ENCODE measurements around the gene ZNF345. TPM values are rescaled to one million over a fixed set of nuclear protein-coding genes. Genes with fewer than 3 reads are reported as not detected.

ZNF345 gene
- total and polyA plus RNA-seq, 2 donors (not counting 3 experiments of a cell fraction or from before 2014, with no cell fraction given): 2.2 to 3.8 TPM

DNA sequence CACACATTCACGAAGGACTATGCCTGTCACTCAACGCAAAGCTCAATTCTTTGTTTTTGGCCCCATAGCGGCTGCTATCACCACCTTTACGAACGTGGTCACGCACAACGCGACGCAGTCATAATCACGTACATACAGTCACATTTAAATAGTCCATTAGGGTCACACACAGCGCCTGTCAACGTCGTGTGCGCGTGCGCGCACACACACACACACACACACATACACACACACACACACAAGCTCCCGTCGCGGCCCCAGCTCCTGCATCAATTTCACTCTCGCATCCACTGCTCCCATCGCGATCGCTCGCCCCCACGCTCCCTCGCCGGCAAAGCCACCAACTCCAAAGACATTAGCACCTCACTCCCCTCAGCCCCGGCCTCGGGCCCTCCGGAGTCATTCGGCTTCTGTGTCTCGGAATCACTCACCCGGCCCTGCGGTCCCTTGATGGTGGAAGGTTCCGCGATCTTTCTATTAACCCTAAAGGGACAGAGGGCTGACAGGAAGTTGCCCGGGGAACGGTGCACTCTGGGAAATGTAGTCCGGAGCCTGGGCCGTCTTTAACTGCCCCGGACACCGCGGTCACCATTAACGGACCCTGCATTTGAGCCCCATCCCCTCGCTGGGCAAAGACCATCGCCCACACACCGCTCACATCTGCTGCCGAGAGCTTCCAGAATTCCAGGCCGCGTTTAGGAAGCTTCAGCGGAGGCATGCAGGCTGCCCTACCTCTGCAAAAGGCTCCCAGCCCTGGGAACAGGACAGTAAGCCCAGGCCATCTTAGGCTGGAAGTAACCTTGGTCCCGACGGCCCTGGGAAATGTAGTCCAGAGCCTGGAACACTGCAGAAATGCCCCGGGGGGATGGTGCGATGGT is 12.5 kb upstream of the ZNF345 start, which contains the start of gene ZNF790:
Gene ZNF790, minus strand, starts transcription at position 482 of the 878 bp plus-strand sequence. CDS start 12,768 bp downstream, outside the sequence.
- Histone ChIP-seq H3K79me2 (ENCODE audit: control insufficient read depth, insufficient read depth, low read length) (no peaks in the 10 kb centered on the region), H3K4me1 (ENCODE audit: control insufficient read depth, extremely low read depth, insufficient read depth, low read length) (peaks cover 3% of the 10 kb centered on the region), H4K20me1 (replicated peaks; ENCODE audit: control insufficient read depth, extremely low read depth, insufficient read depth, low read length) (no peaks in the 10 kb centered on the region), H3K27me3 (ENCODE audit: control insufficient read depth in 2 of 2, insufficient read depth in 2 of 2, low read length in 2 of 2) (no peaks in the 10 kb centered on the region), H3K9ac (replicated peaks; ENCODE audit: extremely low read depth, insufficient read depth, low read length) (peak within 1 kb of the TSS; percentile 71), H3K4me3 (replicated peaks in 1 of 3; ENCODE audit: insufficient read depth in 1 of 3, low read depth in 1 of 3, low read length in 3 of 3) (peak within 1 kb of the TSS; percentile 37 to 64 (median 43)), H2AFZ (ENCODE audit: low read depth, low read length) (peak within 1 kb of the TSS; percentile 92), H3K9me3 (replicated peaks; ENCODE audit: control insufficient read depth, insufficient read depth, low read length) (no peaks in the 10 kb centered on the region), H3K4me2 (ENCODE audit: insufficient read depth, low read length) (peak within 1 kb of the TSS; percentile 65), H3K36me3 (ENCODE audit: control insufficient read depth in 2 of 2, extremely low read depth in 1 of 2, insufficient read depth in 2 of 2, low read length in 2 of 2) (no peaks in the 10 kb centered on the region), H3K9me1 (replicated peaks; ENCODE audit: control insufficient read depth, extremely low read depth, insufficient read depth, low read length) (no peaks in the 10 kb centered on the region), H3K27ac (ENCODE audit: insufficient read depth, low read depth, low read length) (peak within 1 kb of the TSS; percentile 44)
- DNase-seq (ENCODE audit: low read depth, low spot score) (peak; percentile 91), FAIRE-seq (peak; percentile 91)
- intact Hi-C loops (cut with micrococcal nuclease): loop anchor here (1.0 to 10.0 kb wide), 5 partner anchors 12 to 334 kb away; partner anchors contain the start of genes ZNF345, ZNF461, ZNF568 and ZNF585A
- CTCF ChIA-PET: interaction anchor here (0.6 to 3.1 kb wide), 3 partner anchors 11 to 647 kb away, joined by 3 to 12 read pairs (median 3); partner anchors contain the start of gene ZNF345
- dilution Hi-C loops (cut with MboI; ENCODE audit: extremely low pct_ligation_motif_present, low sequenced_read_pairs): no loop called here
- BruUV-seq (replicated peaks): TSS peak; percentile 51
- TF ChIP-seq POLR2AphosphoS5 (IDR thresholded peaks at IDR 0.05; ENCODE audit: insufficient read depth, low read depth, low read length) (peak; percentile 51), POLR2A (IDR thresholded peaks at IDR 0.05; ENCODE audit: low read depth, low read length) (peak; percentile 44), JUN (IDR thresholded peaks at IDR 0.05; ENCODE audit: borderline replicate concordance, insufficient read depth, insufficient read length, low read depth) (no peak)
- TF ChIP-seq, protein P1, sequence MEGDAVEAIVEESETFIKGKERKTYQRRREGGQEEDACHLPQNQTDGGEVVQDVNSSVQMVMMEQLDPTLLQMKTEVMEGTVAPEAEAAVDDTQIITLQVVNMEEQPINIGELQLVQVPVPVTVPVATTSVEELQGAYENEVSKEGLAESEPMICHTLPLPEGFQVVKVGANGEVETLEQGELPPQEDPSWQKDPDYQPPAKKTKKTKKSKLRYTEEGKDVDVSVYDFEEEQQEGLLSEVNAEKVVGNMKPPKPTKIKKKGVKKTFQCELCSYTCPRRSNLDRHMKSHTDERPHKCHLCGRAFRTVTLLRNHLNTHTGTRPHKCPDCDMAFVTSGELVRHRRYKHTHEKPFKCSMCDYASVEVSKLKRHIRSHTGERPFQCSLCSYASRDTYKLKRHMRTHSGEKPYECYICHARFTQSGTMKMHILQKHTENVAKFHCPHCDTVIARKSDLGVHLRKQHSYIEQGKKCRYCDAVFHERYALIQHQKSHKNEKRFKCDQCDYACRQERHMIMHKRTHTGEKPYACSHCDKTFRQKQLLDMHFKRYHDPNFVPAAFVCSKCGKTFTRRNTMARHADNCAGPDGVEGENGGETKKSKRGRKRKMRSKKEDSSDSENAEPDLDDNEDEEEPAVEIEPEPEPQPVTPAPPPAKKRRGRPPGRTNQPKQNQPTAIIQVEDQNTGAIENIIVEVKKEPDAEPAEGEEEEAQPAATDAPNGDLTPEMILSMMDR (IDR thresholded peaks at IDR 0.05; ENCODE audit: extremely low read depth in 1 of 2, insufficient read depth in 1 of 2, low read depth in 1 of 2, low read length in 2 of 2): no peak
- TF ChIP-seq, protein P2, sequence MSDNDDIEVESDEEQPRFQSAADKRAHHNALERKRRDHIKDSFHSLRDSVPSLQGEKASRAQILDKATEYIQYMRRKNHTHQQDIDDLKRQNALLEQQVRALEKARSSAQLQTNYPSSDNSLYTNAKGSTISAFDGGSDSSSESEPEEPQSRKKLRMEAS (IDR thresholded peaks at IDR 0.05; ENCODE audit: insufficient read depth, insufficient read length): no peak
- POLR2A ChIA-PET: interaction anchor here (1.8 kb wide), 1 partner anchor 12 kb away, joined by 26 read pairs; the partner anchor contains the start of gene ZNF345
